ENCODE data around the gene OTULINL.

DNA sequence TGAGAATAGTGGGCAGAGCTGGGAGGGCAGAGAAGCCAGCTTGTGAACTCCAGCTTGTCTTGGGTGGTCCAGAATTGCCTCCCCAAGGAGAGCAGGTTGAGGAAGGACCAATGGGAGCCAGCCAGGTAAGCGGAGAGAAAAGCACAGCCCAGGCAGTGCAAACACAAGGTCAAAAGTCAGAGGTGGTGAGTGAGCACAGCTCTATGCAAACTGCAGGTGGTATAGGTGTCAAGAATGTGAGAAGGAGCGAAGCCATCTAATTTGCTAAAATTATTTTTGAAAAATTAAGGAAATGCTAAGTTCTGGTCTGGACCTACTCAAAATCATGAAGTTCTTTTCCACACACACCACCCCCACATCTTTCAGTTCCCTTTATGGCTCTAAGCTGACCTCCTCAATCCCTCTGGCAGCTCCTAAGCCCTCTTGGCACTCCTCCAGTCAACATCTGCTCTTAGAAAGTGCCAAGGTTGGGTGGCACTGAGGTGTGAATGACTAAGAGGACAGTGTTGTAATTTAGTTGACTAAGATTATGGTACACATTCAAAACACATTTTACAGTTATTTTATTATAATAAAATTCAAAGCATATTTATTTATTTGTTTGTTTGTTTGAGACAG, 6.6 kb upstream of the OTULINL start:
- no peak for TF ChIP-seq EZH2 (IDR thresholded peaks at IDR 0.05)
- no peak for TF ChIP-seq EZH2phosphoT487 (IDR thresholded peaks at IDR 0.05)
- TF ChIP-seq, protein P1, sequence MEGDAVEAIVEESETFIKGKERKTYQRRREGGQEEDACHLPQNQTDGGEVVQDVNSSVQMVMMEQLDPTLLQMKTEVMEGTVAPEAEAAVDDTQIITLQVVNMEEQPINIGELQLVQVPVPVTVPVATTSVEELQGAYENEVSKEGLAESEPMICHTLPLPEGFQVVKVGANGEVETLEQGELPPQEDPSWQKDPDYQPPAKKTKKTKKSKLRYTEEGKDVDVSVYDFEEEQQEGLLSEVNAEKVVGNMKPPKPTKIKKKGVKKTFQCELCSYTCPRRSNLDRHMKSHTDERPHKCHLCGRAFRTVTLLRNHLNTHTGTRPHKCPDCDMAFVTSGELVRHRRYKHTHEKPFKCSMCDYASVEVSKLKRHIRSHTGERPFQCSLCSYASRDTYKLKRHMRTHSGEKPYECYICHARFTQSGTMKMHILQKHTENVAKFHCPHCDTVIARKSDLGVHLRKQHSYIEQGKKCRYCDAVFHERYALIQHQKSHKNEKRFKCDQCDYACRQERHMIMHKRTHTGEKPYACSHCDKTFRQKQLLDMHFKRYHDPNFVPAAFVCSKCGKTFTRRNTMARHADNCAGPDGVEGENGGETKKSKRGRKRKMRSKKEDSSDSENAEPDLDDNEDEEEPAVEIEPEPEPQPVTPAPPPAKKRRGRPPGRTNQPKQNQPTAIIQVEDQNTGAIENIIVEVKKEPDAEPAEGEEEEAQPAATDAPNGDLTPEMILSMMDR (IDR thresholded peaks at IDR 0.05) = no peak
